GM12873 (cell line): ENCODE data around the gene PRKACG.

ENCODE experiments used
- CTCF ChIP-seq: IDR thresholded peaks from 2 replicates; pipeline ENCODE4 v1.5.1; 2012; ENCODE audit warnings: low read depth, mild to moderate bottlenecking, moderate library complexity, low read length, control low read depth; ENCODE audit not compliant: insufficient read depth; ENCODE audit errors: missing control alignments

The PRKACG gene

GRCh38 chr9:68996462-68996861, 17.5 kb downstream of the PRKACG start:
- no peak for TF ChIP-seq CTCF

GRCh38 chr9:68995776-68996175, 18.1 kb downstream of the PRKACG start:
- no peak for TF ChIP-seq CTCF

GRCh38 chr9:68991457-68991856, 22.5 kb downstream of the PRKACG start:
- no peak for TF ChIP-seq CTCF

GRCh38 chr9:68983522-68984424, 30.1 kb downstream of the PRKACG start:
- TF ChIP-seq CTCF = no peak

- TF ChIP-seq CTCF = no peak
These were observed 30.9 kb downstream of the PRKACG start for GRCh38 chr9:68983008-68983411.

GRCh38 chr9:68981789-68982188, 32.1 kb downstream of the PRKACG start:
- no peak for TF ChIP-seq CTCF

GRCh38 chr9:68980341-68980914, 33.5 kb downstream of the PRKACG start:
- TF ChIP-seq CTCF = no peak
